ENCODE measurements around the gene CDKAL1.

The CDKAL1 gene

GRCh38 chr6:20916086-20916485 lies 381.8 kb downstream of the CDKAL1 start:
- no peaks in the 10 kb centered on the region for H3K27me3 ChIP-seq (ENCODE audit: insufficient read depth, low read length, poor library complexity, severe bottlenecking)
- no peaks in the 10 kb centered on the region for H3F3A ChIP-seq (ENCODE audit: low read depth)
- H3K9ac ChIP-seq (ENCODE audit: low read depth, low read length, poor library complexity, severe bottlenecking), result no peak overlapping the region
- TF ChIP-seq EZH2phosphoT487 (IDR thresholded peaks at IDR 0.05; ENCODE audit: borderline replicate concordance), result no peak
- TF ChIP-seq, protein P1, sequence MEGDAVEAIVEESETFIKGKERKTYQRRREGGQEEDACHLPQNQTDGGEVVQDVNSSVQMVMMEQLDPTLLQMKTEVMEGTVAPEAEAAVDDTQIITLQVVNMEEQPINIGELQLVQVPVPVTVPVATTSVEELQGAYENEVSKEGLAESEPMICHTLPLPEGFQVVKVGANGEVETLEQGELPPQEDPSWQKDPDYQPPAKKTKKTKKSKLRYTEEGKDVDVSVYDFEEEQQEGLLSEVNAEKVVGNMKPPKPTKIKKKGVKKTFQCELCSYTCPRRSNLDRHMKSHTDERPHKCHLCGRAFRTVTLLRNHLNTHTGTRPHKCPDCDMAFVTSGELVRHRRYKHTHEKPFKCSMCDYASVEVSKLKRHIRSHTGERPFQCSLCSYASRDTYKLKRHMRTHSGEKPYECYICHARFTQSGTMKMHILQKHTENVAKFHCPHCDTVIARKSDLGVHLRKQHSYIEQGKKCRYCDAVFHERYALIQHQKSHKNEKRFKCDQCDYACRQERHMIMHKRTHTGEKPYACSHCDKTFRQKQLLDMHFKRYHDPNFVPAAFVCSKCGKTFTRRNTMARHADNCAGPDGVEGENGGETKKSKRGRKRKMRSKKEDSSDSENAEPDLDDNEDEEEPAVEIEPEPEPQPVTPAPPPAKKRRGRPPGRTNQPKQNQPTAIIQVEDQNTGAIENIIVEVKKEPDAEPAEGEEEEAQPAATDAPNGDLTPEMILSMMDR (conservative IDR thresholded peaks at IDR 0.05; ENCODE audit: low read length), result no peak
- no peak overlapping the region for H2AFZ ChIP-seq (ENCODE audit: low read length)
- H3K4me1 ChIP-seq (ENCODE audit: insufficient read depth, low read length, poor library complexity, severe bottlenecking), result no peaks in the 10 kb centered on the region
- H3K9me2 ChIP-seq (replicated peaks; ENCODE audit: low read depth, low read length), result no peaks in the 10 kb centered on the region
- H3K36me3 ChIP-seq (ENCODE audit: insufficient read depth, low read length), result peaks cover 15% of the 10 kb centered on the region
- H3K9me3 ChIP-seq (ENCODE audit: insufficient read depth, low read depth, low read length), result peaks cover 13% of the 10 kb centered on the region; the same call in 1 of the 2 replicates
- no peaks in the 10 kb centered on the region for H3K79me2 ChIP-seq (ENCODE audit: insufficient read depth, low read length)
- H3K4me2 ChIP-seq (ENCODE audit: low read depth, low read length, poor library complexity, severe bottlenecking), result no peak overlapping the region
- no peaks in the 10 kb centered on the region for H4K20me1 ChIP-seq (ENCODE audit: insufficient read depth, low read length, poor library complexity, severe bottlenecking)
- H3K4me3 ChIP-seq (ENCODE audit: low read length, poor library complexity, severe bottlenecking), result no peak overlapping the region

DNA sequence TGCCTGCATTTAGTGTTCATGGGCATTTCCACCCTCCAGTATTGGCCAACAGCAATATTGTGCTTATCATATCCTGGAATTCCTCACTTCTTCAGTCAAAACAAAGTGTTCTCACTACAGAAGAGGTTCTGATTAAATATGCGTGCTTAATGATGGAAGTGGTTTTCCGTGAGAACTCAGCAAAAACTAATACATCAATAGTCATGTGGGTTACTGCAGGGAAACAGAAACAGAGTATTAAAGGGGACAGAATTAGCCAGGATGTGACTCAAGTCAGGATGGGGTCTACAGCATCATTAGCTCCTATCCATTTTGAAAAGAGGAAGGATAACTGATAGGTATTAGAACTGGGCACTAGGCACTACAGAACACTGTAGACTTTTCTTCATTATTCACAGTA lies 384.6 kb downstream of the CDKAL1 start:
- Histone ChIP-seq H2AFZ (ENCODE audit: low read length) (no peak overlapping the region), H3K9ac (ENCODE audit: low read depth, low read length, poor library complexity, severe bottlenecking) (no peak overlapping the region), H3F3A (ENCODE audit: low read depth) (no peaks in the 10 kb centered on the region), H3K4me2 (ENCODE audit: low read depth, low read length, poor library complexity, severe bottlenecking) (no peak overlapping the region), H3K27me3 (ENCODE audit: insufficient read depth, low read length, poor library complexity, severe bottlenecking) (no peaks in the 10 kb centered on the region), H4K20me1 (ENCODE audit: insufficient read depth, low read length, poor library complexity, severe bottlenecking) (no peaks in the 10 kb centered on the region), H3K9me2 (replicated peaks; ENCODE audit: low read depth, low read length) (no peaks in the 10 kb centered on the region), H3K9me3 (ENCODE audit: insufficient read depth, low read depth, low read length) (peaks cover 13% of the 10 kb centered on the region; the same call in 1 of the 2 replicates), H3K36me3 (ENCODE audit: insufficient read depth, low read length) (peaks cover 9% of the 10 kb centered on the region), H3K4me1 (ENCODE audit: insufficient read depth, low read length, poor library complexity, severe bottlenecking) (no peaks in the 10 kb centered on the region), H3K4me3 (ENCODE audit: low read length, poor library complexity, severe bottlenecking) (no peak overlapping the region), H3K79me2 (ENCODE audit: insufficient read depth, low read length) (no peaks in the 10 kb centered on the region)
- TF ChIP-seq, protein P1 (conservative IDR thresholded peaks at IDR 0.05; ENCODE audit: low read length), result no peak
- TF ChIP-seq EZH2phosphoT487 (IDR thresholded peaks at IDR 0.05; ENCODE audit: borderline replicate concordance), result no peak

- Histone ChIP-seq H3K4me1 (ENCODE audit: insufficient read depth, low read length, poor library complexity, severe bottlenecking) (no peaks in the 10 kb centered on the region), H3K36me3 (ENCODE audit: insufficient read depth, low read length) (peaks cover 9% of the 10 kb centered on the region), H3K27me3 (ENCODE audit: insufficient read depth, low read length, poor library complexity, severe bottlenecking) (no peaks in the 10 kb centered on the region), H4K20me1 (ENCODE audit: insufficient read depth, low read length, poor library complexity, severe bottlenecking) (no peaks in the 10 kb centered on the region), H3K9me3 (ENCODE audit: insufficient read depth, low read depth, low read length) (peaks cover 13% of the 10 kb centered on the region; the same call in 1 of the 2 replicates), H3K9ac (ENCODE audit: low read depth, low read length, poor library complexity, severe bottlenecking) (no peak overlapping the region), H2AFZ (ENCODE audit: low read length) (no peak overlapping the region), H3K4me2 (ENCODE audit: low read depth, low read length, poor library complexity, severe bottlenecking) (no peak overlapping the region), H3K4me3 (ENCODE audit: low read length, poor library complexity, severe bottlenecking) (no peak overlapping the region), H3F3A (ENCODE audit: low read depth) (no peaks in the 10 kb centered on the region), H3K79me2 (ENCODE audit: insufficient read depth, low read length) (no peaks in the 10 kb centered on the region), H3K9me2 (replicated peaks; ENCODE audit: low read depth, low read length) (no peaks in the 10 kb centered on the region)
- TF ChIP-seq, protein P1 (conservative IDR thresholded peaks at IDR 0.05; ENCODE audit: low read length), result no peak
- TF ChIP-seq EZH2phosphoT487 (IDR thresholded peaks at IDR 0.05; ENCODE audit: borderline replicate concordance), result no peak
Observed at GRCh38 chr6:20919677-20920385, 385.6 kb downstream of the CDKAL1 start.
